Spinal cord (tissue), 10 donors: ENCODE measurements around the gene MTFP1. TPM values are rescaled to one million over a fixed set of nuclear protein-coding genes. Genes with fewer than 3 reads are reported as not detected.
A peak's percentile ranks its signal among the peaks of the same experiment; 100 is the strongest.
"Not testable (repeated sequence)": the region's sequence is repeated elsewhere in the genome, so short reads cannot be mapped to it uniquely, and the experiment has no call there.

Experiments
- DNase-seq, 6 donors: peaks; one replicate each; pipeline versions ENCODE4 v3.0.0 to v3.0.0-alpha.2; 2013 to 2015; ENCODE audit warnings: low spot score in 6 of 6, low read depth in 4 of 6
- H3K27ac ChIP-seq: one replicate; pipeline ENCODE4 v1.5.1; 2013; ENCODE audit warnings: low read depth, low read length, control low read depth
- H3K27me3 ChIP-seq: one replicate; pipeline ENCODE4 v1.6.1; 2013; ENCODE audit warnings: low read length; ENCODE audit not compliant: control insufficient read depth, insufficient read depth
- H3K36me3 ChIP-seq: one replicate; pipeline ENCODE4 v1.6.1; 2013; ENCODE audit warnings: low read length; ENCODE audit not compliant: control insufficient read depth, insufficient read depth
- H3K4me1 ChIP-seq: one replicate; pipeline ENCODE4 v1.6.1; 2013; ENCODE audit warnings: low read length; ENCODE audit not compliant: control insufficient read depth, insufficient read depth
- H3K4me3 ChIP-seq: one replicate; pipeline ENCODE4 v1.5.1; 2013; ENCODE audit warnings: low read depth, low read length, control low read depth
- H3K9me3 ChIP-seq: one replicate; pipeline ENCODE4 v1.6.1; 2013; ENCODE audit warnings: low read length; ENCODE audit not compliant: control insufficient read depth, insufficient read depth
- WGBS: methylation state at CpG from one replicate; pipeline ENCODE4 v1.1.5; 2013; ENCODE audit warnings: missing lambda C conversion rate; ENCODE audit not compliant: insufficient coverage; 5-methylcytosine and 5-hydroxymethylcytosine counted together
- polyA plus RNA-seq, 2 donors: library from polyadenylated mRNA; unstranded; fragments of 120-200 nt; gene quantifications; one replicate each; pipeline ENCODE4 v1.2.1, GENCODE V29; 2013; ENCODE audit not compliant: insufficient read length in 2 of 2
- small RNA-seq: library from RNA; depleted of rRNA; stranded (forward); fragments of <200 nt; gene quantifications from one replicate; pipeline ENCODE3, GENCODE V24; 2014; ENCODE audit warnings: low replicate concordance
- total RNA-seq, 2 donors: library from RNA; depleted of rRNA in 1 of 2; stranded (reverse); fragments of 120-200 nt in 1 of 2; fragments of >200 nt in 1 of 2; gene quantifications; one replicate each; pipeline versions ENCODE4 v1.2.3 to v1.2.4, GENCODE V29; 2013 to 2014
- donor health status: healthy.

The MTFP1 gene
- total and polyA plus RNA-seq, 4 donors = 2.1 to 9.5 (median 6.4) TPM

- not testable (repeated sequence) for H3K27me3 ChIP-seq, H3K9me3 ChIP-seq, H3K4me3 ChIP-seq, H3K36me3 ChIP-seq, H3K27ac ChIP-seq, DNase-seq, H3K4me1 ChIP-seq
- 100% methylated on average over 3 of the region's 6 CpGs for WGBS
Measured at GRCh38 chr22:30460555-30460954, 35.0 kb downstream of the MTFP1 start.

- Histone ChIP-seq H3K27ac (no peak overlapping the region), H3K4me1 (no peaks in the 10 kb centered on the region), H3K4me3 (no peak overlapping the region), H3K36me3 (no peaks in the 10 kb centered on the region), H3K9me3 (no peaks in the 10 kb centered on the region), H3K27me3 (peaks cover 4% of the 10 kb centered on the region)
- 50% methylated on average over 2 of the region's 2 CpGs for WGBS
- DNase-seq = no peak
Measured at GRCh38 chr22:30469165-30469564, 43.6 kb downstream of the MTFP1 start.

- H3K9me3 ChIP-seq = no peaks in the 10 kb centered on the region
- WGBS = 83% methylated on average over 2 of the region's 2 CpGs
- H3K4me3 ChIP-seq = no peak overlapping the region
- DNase-seq = no peak
- peaks cover 4% of the 10 kb centered on the region for H3K27me3 ChIP-seq
- no peak overlapping the region for H3K27ac ChIP-seq
- H3K4me1 ChIP-seq = no peaks in the 10 kb centered on the region
- H3K36me3 ChIP-seq = no peaks in the 10 kb centered on the region
Measured at GRCh38 chr22:30470655-30471054, 45.1 kb downstream of the MTFP1 start.

GRCh38 chr22:30471616-30472318 is 46.2 kb downstream of the MTFP1 start, which contains the start of gene SEC14L3:
Gene SEC14L3, minus strand, starts transcription at chr22:30472017. Its CDS starts 59 bp downstream, at chr22:30471958.
- Histone ChIP-seq H3K36me3 (no peaks in the 10 kb centered on the region), H3K27ac (no peak within 1 kb of the TSS), H3K4me1 (no peaks in the 10 kb centered on the region), H3K4me3 (no peak within 1 kb of the TSS), H3K27me3 (peaks cover 4% of the 10 kb centered on the region), H3K9me3 (no peaks in the 10 kb centered on the region)
- WGBS = 57% methylated on average over 11 of the region's 13 CpGs
- DNase-seq = peak in 1 of 6 donors; percentile 23

GRCh38 chr22:30472994-30473720 is 47.6 kb downstream of the MTFP1 start:
- H3K27me3 ChIP-seq = peaks cover 4% of the 10 kb centered on the region
- DNase-seq = no peak
- H3K4me3 ChIP-seq = no peak overlapping the region
- no peaks in the 10 kb centered on the region for H3K9me3 ChIP-seq
- no peak overlapping the region for H3K27ac ChIP-seq
- H3K4me1 ChIP-seq = no peaks in the 10 kb centered on the region
- WGBS = 64% methylated on average over 1 of the region's 4 CpGs
- no peaks in the 10 kb centered on the region for H3K36me3 ChIP-seq

GRCh38 chr22:30474121-30474520 is 48.6 kb downstream of the MTFP1 start:
- no CpG with 5 or more reads among the region's 4 CpGs for WGBS

GRCh38 chr22:30474683-30475424 is 49.3 kb downstream of the MTFP1 start:
- Histone ChIP-seq H3K36me3 (no peaks in the 10 kb centered on the region), H3K9me3 (no peaks in the 10 kb centered on the region), H3K27me3 (peaks cover 4% of the 10 kb centered on the region), H3K27ac (no peak overlapping the region), H3K4me3 (no peak overlapping the region), H3K4me1 (no peaks in the 10 kb centered on the region)
- no peak for DNase-seq
- 83% methylated on average over 3 of the region's 6 CpGs for WGBS

More at GRCh38 chr22:30474121-30474520, 48.6 kb downstream of the MTFP1 start:
- no peak overlapping the region for H3K4me3 ChIP-seq
- no peak for DNase-seq
- H3K9me3 ChIP-seq = no peaks in the 10 kb centered on the region
- H3K27ac ChIP-seq = no peak overlapping the region
- no peaks in the 10 kb centered on the region for H3K36me3 ChIP-seq
- H3K27me3 ChIP-seq = peaks cover 4% of the 10 kb centered on the region
- H3K4me1 ChIP-seq = no peaks in the 10 kb centered on the region

Small RNA genes lying within 50 kb of the gene (small RNA-seq; reads per million reads assigned to genes)
- gene AC004832.3 (not detected), gene RNU6-564P (not detected)

Other genes with a start within 250 kb of the MTFP1 start
- gene LIF, start 179.0 kb upstream of the MTFP1 start, total RNA-seq = under 1 TPM; 0.20 to 0.61 TPM
- under 1 TPM; 0.46 to 0.84 TPM for gene LIF, start 179.0 kb upstream of the MTFP1 start, polyA plus RNA-seq
- 1 to 10 TPM in 1 of 2 donors, under 1 TPM in 1; 0.39 to 1.9 TPM for gene OSM, start 158.9 kb upstream of the MTFP1 start, total RNA-seq
- gene OSM, start 158.9 kb upstream of the MTFP1 start, polyA plus RNA-seq = under 1 TPM; 0.62 to 0.68 TPM
- gene CASTOR1, start 136.3 kb upstream of the MTFP1 start, total RNA-seq = 10 to 100 TPM in 1 of 2 donors, 1 to 10 TPM in 1; 6.6 to 34.9 TPM
- gene CASTOR1, start 136.3 kb upstream of the MTFP1 start, polyA plus RNA-seq = 10 to 100 TPM; 10.4 to 17.4 TPM
- 10 to 100 TPM in 1 of 2 donors, 1 to 10 TPM in 1; 9.1 to 16.3 TPM for gene TBC1D10A, start 98.8 kb upstream of the MTFP1 start, total RNA-seq
- 10 to 100 TPM; 18.0 to 24.5 TPM for gene TBC1D10A, start 98.8 kb upstream of the MTFP1 start, polyA plus RNA-seq
- gene SF3A1, start 68.9 kb upstream of the MTFP1 start, total RNA-seq = 10 to 100 TPM; 25.2 to 50.1 TPM
- gene SF3A1, start 68.9 kb upstream of the MTFP1 start, polyA plus RNA-seq = 100 to 1,000 TPM; 139 to 140 TPM
- 1 to 10 TPM; 4.2 to 6.0 TPM for gene CCDC157, start 68.8 kb upstream of the MTFP1 start, total RNA-seq
- 10 to 100 TPM in 1 of 2 donors, 1 to 10 TPM in 1; 9.6 to 10.1 TPM for gene CCDC157, start 68.8 kb upstream of the MTFP1 start, polyA plus RNA-seq
- gene RNF215, start 38.4 kb upstream of the MTFP1 start, total RNA-seq = 10 to 100 TPM; 16.0 to 23.6 TPM
- gene RNF215, start 38.4 kb upstream of the MTFP1 start, polyA plus RNA-seq = 10 to 100 TPM; 35.0 to 40.5 TPM
- 10 to 100 TPM; 11.2 to 14.7 TPM for gene SEC14L2, start 28.8 kb upstream of the MTFP1 start, total RNA-seq
- gene SEC14L2, start 28.8 kb upstream of the MTFP1 start, polyA plus RNA-seq = 10 to 100 TPM; 21.0 to 22.3 TPM
- not detected for gene SEC14L3, start 46.2 kb downstream of the MTFP1 start, total RNA-seq
- gene SEC14L3, start 46.2 kb downstream of the MTFP1 start, polyA plus RNA-seq = under 1 TPM in 1 of 2 donors, not detected in 1; 0.14 TPM
- under 1 TPM; 0.28 to 0.50 TPM for gene SEC14L4, start 79.9 kb downstream of the MTFP1 start, total RNA-seq
- gene SEC14L4, start 79.9 kb downstream of the MTFP1 start, polyA plus RNA-seq = under 1 TPM; 0.32 to 0.38 TPM
- 1 to 10 TPM; 3.1 to 7.9 TPM for gene SEC14L6, start 121.0 kb downstream of the MTFP1 start, total RNA-seq
- 1 to 10 TPM; 2.6 to 3.9 TPM for gene SEC14L6, start 121.0 kb downstream of the MTFP1 start, polyA plus RNA-seq
- gene GAL3ST1, start 148.9 kb downstream of the MTFP1 start, total RNA-seq = 10 to 100 TPM; 10.3 to 12.2 TPM
- 10 to 100 TPM; 46.6 to 52.7 TPM for gene GAL3ST1, start 148.9 kb downstream of the MTFP1 start, polyA plus RNA-seq
- 10 to 100 TPM; 28.5 to 64.5 TPM for gene PES1, start 166.1 kb downstream of the MTFP1 start, total RNA-seq
- 10 to 100 TPM; 53.8 to 55.8 TPM for gene PES1, start 166.1 kb downstream of the MTFP1 start, polyA plus RNA-seq
- gene TCN2, start 181.4 kb downstream of the MTFP1 start, total RNA-seq = 100 to 1,000 TPM in 1 of 2 donors, 10 to 100 TPM in 1; 29.9 to 118 TPM
- gene TCN2, start 181.4 kb downstream of the MTFP1 start, polyA plus RNA-seq = 10 to 100 TPM; 37.8 to 56.9 TPM
- 1 to 10 TPM; 5.1 to 5.2 TPM for gene SLC35E4, start 210.0 kb downstream of the MTFP1 start, total RNA-seq
- gene SLC35E4, start 210.0 kb downstream of the MTFP1 start, polyA plus RNA-seq = 1 to 10 TPM; 7.1 to 8.3 TPM
- gene DUSP18, start 242.1 kb downstream of the MTFP1 start, total RNA-seq = 10 to 100 TPM in 1 of 2 donors, 1 to 10 TPM in 1; 9.9 to 10.5 TPM
- 10 to 100 TPM; 16.8 to 21.1 TPM for gene DUSP18, start 242.1 kb downstream of the MTFP1 start, polyA plus RNA-seq